CD8-positive, alpha-beta memory T cell (primary cell): ENCODE measurements around the gene RAD51B. TPM values are rescaled to one million over a fixed set of nuclear protein-coding genes. Genes with fewer than 3 reads are reported as not detected.
A peak's percentile ranks its signal among the peaks of the same experiment; 100 is the strongest.

Experiments used
- CTCF ChIA-PET: fragments of 350-600 bp; sonication (Branson Sonifier 250); formaldehyde crosslinking; loops from one replicate; lab custom pipeline; 2021; ENCODE audit warnings: antibody characterized with exemption; lab: Charles Lee
- POLR2A ChIA-PET: fragments of 350-600 bp; sonication (Branson Sonifier 250); formaldehyde crosslinking; loops from one replicate; lab custom pipeline; 2021; ENCODE audit warnings: antibody characterized with exemption; lab: Charles Lee
- DNase-seq, 5 donors: peaks; one replicate each; pipeline versions ENCODE4 v3.0.0 to v3.0.0-alpha.2; 2020 to 2022; ENCODE audit warnings: mixed read lengths in 1 of 5
- H3K27ac ChIP-seq: one replicate; pipeline ENCODE4 v1.7.0; 2013; ENCODE audit warnings: low read depth, mild to moderate bottlenecking, low read length, moderate library complexity
- H3K27me3 ChIP-seq: 2 replicates; pipeline ENCODE4 v1.7.0; 2013; ENCODE audit warnings: low read length, mild to moderate bottlenecking; ENCODE audit not compliant: insufficient read depth, poor library complexity, severe bottlenecking
- H3K36me3 ChIP-seq: 2 replicates; pipeline ENCODE4 v1.7.0; 2013; ENCODE audit warnings: mild to moderate bottlenecking, low read length, moderate library complexity; ENCODE audit not compliant: insufficient read depth
- H3K4me1 ChIP-seq: 2 replicates; pipeline ENCODE4 v1.7.0; 2013; ENCODE audit warnings: mild to moderate bottlenecking, low read length, moderate library complexity; ENCODE audit not compliant: insufficient read depth
- H3K4me3 ChIP-seq: 2 replicates; pipeline ENCODE4 v1.7.0; 2013; ENCODE audit warnings: mild to moderate bottlenecking, low read length
- H3K9me3 ChIP-seq: 2 replicates; pipeline ENCODE4 v1.7.0; 2013; ENCODE audit warnings: mild to moderate bottlenecking, low read length
- H3K27ac Mint-ChIP-seq, 8 donors: one replicate each; pipeline ENCODE4 v1.8.0; 2020 to 2021; ENCODE audit warnings: mixed read lengths in 8 of 8, mild to moderate bottlenecking in 6 of 8, inconsistent platforms in 3 of 8, moderate library complexity in 3 of 8
- H3K27me3 Mint-ChIP-seq, 2 donors: one replicate each; pipeline ENCODE4 v1.8.0; 2020 to 2021; ENCODE audit warnings: mixed read lengths in 2 of 2, mild to moderate bottlenecking in 1 of 2, moderate library complexity in 1 of 2
- H3K36me3 Mint-ChIP-seq, 3 donors: one replicate each; pipeline ENCODE4 v1.8.0; 2020 to 2021; ENCODE audit warnings: mixed read lengths in 3 of 3, inconsistent platforms in 1 of 3, mild to moderate bottlenecking in 1 of 3
- H3K4me1 Mint-ChIP-seq, 3 donors: one replicate each; pipeline ENCODE4 v1.8.0; 2020 to 2021; ENCODE audit warnings: mixed read lengths in 3 of 3, inconsistent platforms in 1 of 3, mild to moderate bottlenecking in 1 of 3
- H3K4me3 Mint-ChIP-seq, 7 donors: one replicate each; pipeline ENCODE4 v1.8.0; 2020 to 2021; ENCODE audit warnings: mixed read lengths in 7 of 7, mild to moderate bottlenecking in 6 of 7, moderate library complexity in 4 of 7, inconsistent platforms in 2 of 7
- H3K9me3 Mint-ChIP-seq, 5 donors: one replicate each; pipeline ENCODE4 v1.8.0; 2020 to 2022; ENCODE audit warnings: mixed read lengths in 5 of 5, mild to moderate bottlenecking in 3 of 5, moderate library complexity in 2 of 5, inconsistent platforms in 1 of 5
- polyA plus RNA-seq: library from polyadenylated mRNA; unstranded; fragments of 300-500 nt; fragmentation: Illumina TruSeq; gene quantifications from one replicate; pipeline ENCODE4 v1.2.3, GENCODE V29; 2021
- total RNA-seq, 2 experiments: library from RNA; stranded (reverse); gene quantifications; one replicate each; pipeline ENCODE4 v1.2.3, GENCODE V29; 2021

The RAD51B gene
- total and polyA plus RNA-seq, 3 experiments from 2014 or later, result 15.7 to 22.9 (median 17.4) TPM

GRCh38 chr14:67998834-67999233, 179.3 kb downstream of the RAD51B start:
- no peaks in the 10 kb centered on the region for H3K4me1 ChIP-seq
- Mint-ChIP-seq H3K9me3 (no peaks in the 10 kb centered on the region), H3K4me3 (no peak overlapping the region), H3K36me3 (peaks cover 0 to 6% (median 1%) of the 10 kb centered on the region in 3 donors), H3K4me1 (no peaks in the 10 kb centered on the region), H3K27me3 (no peaks in the 10 kb centered on the region), H3K27ac (no peak overlapping the region)
- POLR2A ChIA-PET, result no interaction called here
- no peak overlapping the region for H3K27ac ChIP-seq
- no peaks in the 10 kb centered on the region for H3K9me3 ChIP-seq
- H3K27me3 ChIP-seq, result no peaks in the 10 kb centered on the region
- no peak overlapping the region for H3K4me3 ChIP-seq
- DNase-seq, result no peak
- CTCF ChIA-PET, result no interaction called here
- no peaks in the 10 kb centered on the region for H3K36me3 ChIP-seq

- H3K27ac ChIP-seq, result no peak overlapping the region
- no peaks in the 10 kb centered on the region for H3K36me3 ChIP-seq
- DNase-seq, result no peak
- ChIA-PET POLR2A (no interaction called here), CTCF (no interaction called here)
- H3K9me3 Mint-ChIP-seq, result no peaks in the 10 kb centered on the region
- no peaks in the 10 kb centered on the region for H3K9me3 ChIP-seq
- H3K4me3 Mint-ChIP-seq, result no peak overlapping the region
- no peak overlapping the region for H3K27ac Mint-ChIP-seq
- H3K27me3 Mint-ChIP-seq, result no peaks in the 10 kb centered on the region
- H3K4me1 ChIP-seq, result no peaks in the 10 kb centered on the region
- no peaks in the 10 kb centered on the region for H3K27me3 ChIP-seq
- no peaks in the 10 kb centered on the region for H3K4me1 Mint-ChIP-seq
- peaks cover 0 to 6% (median 1%) of the 10 kb centered on the region in 3 donors for H3K36me3 Mint-ChIP-seq
- no peak overlapping the region for H3K4me3 ChIP-seq
Observed at GRCh38 chr14:67999290-67999689, 179.7 kb downstream of the RAD51B start.

- Histone ChIP-seq H3K9me3 (no peaks in the 10 kb centered on the region), H3K36me3 (no peaks in the 10 kb centered on the region), H3K4me1 (no peaks in the 10 kb centered on the region), H3K4me3 (no peak overlapping the region), H3K27me3 (no peaks in the 10 kb centered on the region), H3K27ac (no peak overlapping the region)
- Mint-ChIP-seq H3K9me3 (no peaks in the 10 kb centered on the region), H3K4me1 (no peaks in the 10 kb centered on the region), H3K4me3 (no peak overlapping the region), H3K36me3 (peaks cover 0 to 6% (median 1%) of the 10 kb centered on the region in 3 donors), H3K27ac (no peak overlapping the region), H3K27me3 (no peaks in the 10 kb centered on the region)
- ChIA-PET POLR2A (no interaction called here), CTCF (no interaction called here)
- DNase-seq, result no peak
Observed at GRCh38 chr14:67999705-68000384, 180.3 kb downstream of the RAD51B start.

- H3K4me1 ChIP-seq, result no peaks in the 10 kb centered on the region
- no peaks in the 10 kb centered on the region for H3K4me1 Mint-ChIP-seq
- DNase-seq, result no peak
- H3K36me3 ChIP-seq, result no peaks in the 10 kb centered on the region
- POLR2A ChIA-PET, result no interaction called here
- no peak overlapping the region for H3K27ac Mint-ChIP-seq
- H3K9me3 Mint-ChIP-seq, result no peaks in the 10 kb centered on the region
- no peak overlapping the region for H3K27ac ChIP-seq
- H3K4me3 ChIP-seq, result no peak overlapping the region
- H3K36me3 Mint-ChIP-seq, result peaks cover 0 to 6% (median 1%) of the 10 kb centered on the region in 3 donors
- no peaks in the 10 kb centered on the region for H3K9me3 ChIP-seq
- H3K27me3 ChIP-seq, result no peaks in the 10 kb centered on the region
- CTCF ChIA-PET, result no interaction called here
- H3K4me3 Mint-ChIP-seq, result no peak overlapping the region
- no peaks in the 10 kb centered on the region for H3K27me3 Mint-ChIP-seq
Observed at GRCh38 chr14:68000511-68000910, 180.9 kb downstream of the RAD51B start.

GRCh38 chr14:68008491-68008890, 188.9 kb downstream of the RAD51B start:
- no peak for DNase-seq
- H3K27ac Mint-ChIP-seq, result peak overlapping the region in 1 of 8 donors; percentile 61
- no peaks in the 10 kb centered on the region for H3K36me3 Mint-ChIP-seq
- Histone ChIP-seq H3K27ac (no peak overlapping the region), H3K4me1 (no peaks in the 10 kb centered on the region), H3K27me3 (no peaks in the 10 kb centered on the region), H3K4me3 (no peak overlapping the region), H3K9me3 (no peaks in the 10 kb centered on the region), H3K36me3 (no peaks in the 10 kb centered on the region)
- POLR2A ChIA-PET, result no interaction called here
- H3K27me3 Mint-ChIP-seq, result no peaks in the 10 kb centered on the region
- H3K4me3 Mint-ChIP-seq, result no peak overlapping the region
- H3K4me1 Mint-ChIP-seq, result no peaks in the 10 kb centered on the region
- CTCF ChIA-PET, result no interaction called here
- no peaks in the 10 kb centered on the region for H3K9me3 Mint-ChIP-seq

- peaks cover 0 to 5% (median 2%) of the 10 kb centered on the region in 5 donors for H3K9me3 Mint-ChIP-seq
- POLR2A ChIA-PET, result no interaction called here
Observed at GRCh38 chr14:68011406-68012028, 191.9 kb downstream of the RAD51B start.

GRCh38 chr14:68012871-68013270, 193.3 kb downstream of the RAD51B start:
- ChIA-PET POLR2A (no interaction called here), CTCF (no interaction called here)
- no peak overlapping the region for H3K27ac Mint-ChIP-seq
- no peak for DNase-seq
- H3K27ac ChIP-seq, result no peak overlapping the region
- H3K27me3 Mint-ChIP-seq, result no peaks in the 10 kb centered on the region
- no peaks in the 10 kb centered on the region for H3K4me1 Mint-ChIP-seq
- H3K9me3 ChIP-seq, result no peaks in the 10 kb centered on the region
- H3K4me1 ChIP-seq, result no peaks in the 10 kb centered on the region
- H3K9me3 Mint-ChIP-seq, result peaks cover 0 to 5% (median 2%) of the 10 kb centered on the region in 5 donors
- H3K36me3 Mint-ChIP-seq, result peaks cover 0 to 8% (median 0%) of the 10 kb centered on the region in 3 donors
- H3K4me3 Mint-ChIP-seq, result no peak overlapping the region
- H3K27me3 ChIP-seq, result no peaks in the 10 kb centered on the region
- no peaks in the 10 kb centered on the region for H3K36me3 ChIP-seq
- H3K4me3 ChIP-seq, result no peak overlapping the region

More at GRCh38 chr14:68011406-68012028, 191.9 kb downstream of the RAD51B start:
- Mint-ChIP-seq H3K4me1 (no peaks in the 10 kb centered on the region), H3K36me3 (peaks cover 0 to 8% (median 0%) of the 10 kb centered on the region in 3 donors), H3K27me3 (no peaks in the 10 kb centered on the region), H3K27ac (peak overlapping the region in 1 of 8 donors; percentile 29), H3K4me3 (no peak overlapping the region)
- Histone ChIP-seq H3K27me3 (no peaks in the 10 kb centered on the region), H3K9me3 (no peaks in the 10 kb centered on the region), H3K27ac (no peak overlapping the region), H3K36me3 (no peaks in the 10 kb centered on the region), H3K4me1 (no peaks in the 10 kb centered on the region), H3K4me3 (no peak overlapping the region)
- CTCF ChIA-PET, result no interaction called here
- no peak for DNase-seq

- peaks cover 0 to 5% (median 2%) of the 10 kb centered on the region in 5 donors for H3K9me3 Mint-ChIP-seq
- no peaks in the 10 kb centered on the region for H3K4me1 Mint-ChIP-seq
- no peak overlapping the region for H3K27ac Mint-ChIP-seq
- H3K4me3 ChIP-seq, result no peak overlapping the region
- H3K36me3 Mint-ChIP-seq, result peaks cover 0 to 8% (median 0%) of the 10 kb centered on the region in 3 donors
- no peak overlapping the region for H3K4me3 Mint-ChIP-seq
- no peaks in the 10 kb centered on the region for H3K27me3 Mint-ChIP-seq
- no peak for DNase-seq
- ChIA-PET CTCF (no interaction called here), POLR2A (no interaction called here)
- no peaks in the 10 kb centered on the region for H3K36me3 ChIP-seq
- no peaks in the 10 kb centered on the region for H3K27me3 ChIP-seq
- no peaks in the 10 kb centered on the region for H3K4me1 ChIP-seq
- no peak overlapping the region for H3K27ac ChIP-seq
- no peaks in the 10 kb centered on the region for H3K9me3 ChIP-seq
Observed at GRCh38 chr14:68013326-68013725, 193.7 kb downstream of the RAD51B start.
